Nephron (organoid): ENCODE results near the gene ALKBH7.
"Not testable (repeated sequence)": the region's sequence is repeated elsewhere in the genome, so short reads cannot be mapped to it uniquely, and the experiment has no call there.

Source experiments
- H3K27ac Mint-ChIP-seq, 3 experiments: 2 replicates each; pipeline ENCODE4 v1.8.0; 2020; ENCODE audit warnings: mixed read lengths in 3 of 3, mild to moderate bottlenecking in 2 of 3, moderate library complexity in 1 of 3
- H3K27me3 Mint-ChIP-seq: 2 replicates; pipeline ENCODE4 v1.8.0; 2021; ENCODE audit warnings: low read depth, mild to moderate bottlenecking, moderate library complexity, mixed read lengths
- H3K36me3 Mint-ChIP-seq: 2 replicates; pipeline ENCODE4 v1.8.0; 2020; ENCODE audit warnings: low read depth, mixed read lengths
- H3K4me1 Mint-ChIP-seq: 2 replicates; pipeline ENCODE4 v1.8.0; 2020; ENCODE audit warnings: mixed read lengths
- H3K4me3 Mint-ChIP-seq, 3 experiments: 2 replicates each; pipeline ENCODE4 v1.8.0; 2020; ENCODE audit warnings: mild to moderate bottlenecking in 3 of 3, mixed read lengths in 3 of 3, moderate library complexity in 2 of 3
- H3K9me3 Mint-ChIP-seq: 2 replicates; pipeline ENCODE4 v1.8.0; 2020; ENCODE audit warnings: mixed read lengths
- TF ChIP-seq, protein P1 (sequence below), 3 experiments: fragments of 200-600 bp; sonication (generic); IDR thresholded peaks; one replicate each; pipeline ENCODE4 v1.5.0; 2021; ENCODE audit warnings: antibody characterized with exemption in 3 of 3; ENCODE audit not compliant: unreplicated experiment in 3 of 3

The ALKBH7 gene

DNA sequence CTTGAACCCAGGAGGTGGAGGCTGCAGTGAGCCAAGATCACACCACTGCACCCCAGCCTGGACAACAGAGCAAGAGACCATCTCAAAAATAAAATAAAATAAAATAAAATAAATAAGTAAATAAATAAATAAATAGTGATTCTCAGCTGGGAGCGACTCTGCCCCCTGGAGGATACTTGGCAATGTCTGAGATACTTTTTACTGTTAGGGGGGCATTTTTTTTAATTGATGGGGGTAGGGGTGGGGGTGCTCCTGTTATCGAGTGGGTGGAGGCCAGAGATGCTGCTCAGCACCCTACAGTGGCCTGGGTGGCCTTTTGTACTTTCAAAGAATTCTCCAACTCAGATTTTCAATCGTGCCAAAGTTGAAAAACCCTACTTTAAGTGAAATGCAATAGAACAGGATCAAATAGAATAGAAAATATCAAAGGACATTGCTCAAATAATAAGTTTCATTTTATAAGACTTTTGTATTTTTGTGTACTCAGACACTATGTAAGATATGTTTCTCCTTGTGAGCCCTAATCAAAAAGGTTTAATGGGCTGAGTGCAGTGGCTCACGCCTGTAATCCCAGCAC lies 18.4 kb upstream of the ALKBH7 start:
- H3K4me1 Mint-ChIP-seq: peaks cover 8% of the 10 kb centered on the region
- H3K27ac Mint-ChIP-seq: no peak overlapping the region
- H3K9me3 Mint-ChIP-seq: peaks cover 3% of the 10 kb centered on the region
- no peaks in the 10 kb centered on the region for H3K27me3 Mint-ChIP-seq
- TF ChIP-seq, protein P1, sequence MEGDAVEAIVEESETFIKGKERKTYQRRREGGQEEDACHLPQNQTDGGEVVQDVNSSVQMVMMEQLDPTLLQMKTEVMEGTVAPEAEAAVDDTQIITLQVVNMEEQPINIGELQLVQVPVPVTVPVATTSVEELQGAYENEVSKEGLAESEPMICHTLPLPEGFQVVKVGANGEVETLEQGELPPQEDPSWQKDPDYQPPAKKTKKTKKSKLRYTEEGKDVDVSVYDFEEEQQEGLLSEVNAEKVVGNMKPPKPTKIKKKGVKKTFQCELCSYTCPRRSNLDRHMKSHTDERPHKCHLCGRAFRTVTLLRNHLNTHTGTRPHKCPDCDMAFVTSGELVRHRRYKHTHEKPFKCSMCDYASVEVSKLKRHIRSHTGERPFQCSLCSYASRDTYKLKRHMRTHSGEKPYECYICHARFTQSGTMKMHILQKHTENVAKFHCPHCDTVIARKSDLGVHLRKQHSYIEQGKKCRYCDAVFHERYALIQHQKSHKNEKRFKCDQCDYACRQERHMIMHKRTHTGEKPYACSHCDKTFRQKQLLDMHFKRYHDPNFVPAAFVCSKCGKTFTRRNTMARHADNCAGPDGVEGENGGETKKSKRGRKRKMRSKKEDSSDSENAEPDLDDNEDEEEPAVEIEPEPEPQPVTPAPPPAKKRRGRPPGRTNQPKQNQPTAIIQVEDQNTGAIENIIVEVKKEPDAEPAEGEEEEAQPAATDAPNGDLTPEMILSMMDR (IDR thresholded peaks at IDR 0.05; ENCODE audit: unreplicated experiment in 3 of 3): peak; percentile 40 to 47 (median 46)
- H3K4me3 Mint-ChIP-seq: no peak overlapping the region
- no peaks in the 10 kb centered on the region for H3K36me3 Mint-ChIP-seq

DNA sequence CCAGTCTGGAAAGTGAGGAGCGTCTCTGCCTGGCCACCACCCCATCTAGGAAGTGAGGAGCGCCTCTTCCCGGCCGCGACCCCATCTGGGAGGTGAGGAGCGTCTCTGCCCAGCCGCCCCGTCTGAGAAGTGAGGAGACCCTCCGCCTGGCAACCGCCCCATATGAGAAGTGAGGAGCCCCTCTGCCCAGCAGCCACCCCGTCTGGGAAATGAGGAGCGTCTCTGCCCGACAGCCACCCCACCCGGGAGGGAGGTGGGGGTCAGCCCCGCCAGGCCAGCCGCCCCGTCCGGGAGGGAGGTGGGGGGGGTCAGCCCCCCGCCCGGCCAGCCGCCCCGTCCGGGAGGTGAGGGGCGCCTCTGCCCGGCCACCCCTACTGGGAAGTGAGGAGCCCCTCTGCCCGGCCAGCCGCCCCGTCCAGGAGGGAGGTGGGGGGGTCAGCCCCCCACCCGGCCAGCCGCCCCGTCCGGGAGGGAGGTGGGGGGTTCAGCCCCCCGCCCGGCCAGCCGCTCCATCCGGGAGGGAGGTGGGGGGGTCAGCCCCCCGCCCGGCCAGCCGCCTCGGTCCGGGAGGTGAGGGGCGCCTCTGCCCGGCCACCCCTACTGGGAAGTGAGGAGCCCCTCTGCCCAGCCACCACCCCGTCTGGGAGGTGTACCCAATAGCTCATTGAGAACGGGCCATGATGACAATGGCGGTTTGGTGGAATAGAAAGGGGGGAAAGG lies 17.1 kb upstream of the ALKBH7 start:
- H3K9me3 Mint-ChIP-seq, H3K27me3 Mint-ChIP-seq, H3K27ac Mint-ChIP-seq, H3K36me3 Mint-ChIP-seq, H3K4me3 Mint-ChIP-seq: not testable (repeated sequence)
- H3K4me1 Mint-ChIP-seq: peaks cover 15% of the 10 kb centered on the region

DNA sequence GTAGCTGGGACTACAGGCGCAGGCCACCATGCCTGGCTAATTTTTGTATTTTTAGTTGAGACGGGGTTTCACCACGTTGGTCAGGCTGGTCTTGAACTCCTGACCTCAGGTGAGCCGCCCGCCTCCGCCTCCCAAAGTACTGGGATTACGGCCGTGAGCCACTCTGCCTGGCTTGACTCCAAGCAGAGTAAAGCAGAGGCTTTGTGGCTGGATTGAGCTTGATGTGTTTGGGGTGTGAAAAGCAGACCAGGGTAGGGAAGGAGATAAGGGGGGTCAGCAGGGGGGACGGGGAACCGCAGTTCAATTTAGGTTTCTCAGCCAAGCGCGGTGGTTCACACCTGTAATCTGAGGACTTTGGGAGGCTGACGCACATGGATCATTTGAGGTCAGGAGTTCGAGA lies 15.4 kb upstream of the ALKBH7 start:
- H3K27me3 Mint-ChIP-seq: peaks cover 3% of the 10 kb centered on the region
- TF ChIP-seq, protein P1 (IDR thresholded peaks at IDR 0.05; ENCODE audit: unreplicated experiment in 3 of 3): no peak
- no peak overlapping the region for H3K4me3 Mint-ChIP-seq
- H3K36me3 Mint-ChIP-seq: no peaks in the 10 kb centered on the region
- H3K27ac Mint-ChIP-seq: peak overlapping the region in 1 of 3 experiments; percentile 68
- H3K4me1 Mint-ChIP-seq: peaks cover 16% of the 10 kb centered on the region
- peaks cover under 1% of the 10 kb centered on the region for H3K9me3 Mint-ChIP-seq

DNA sequence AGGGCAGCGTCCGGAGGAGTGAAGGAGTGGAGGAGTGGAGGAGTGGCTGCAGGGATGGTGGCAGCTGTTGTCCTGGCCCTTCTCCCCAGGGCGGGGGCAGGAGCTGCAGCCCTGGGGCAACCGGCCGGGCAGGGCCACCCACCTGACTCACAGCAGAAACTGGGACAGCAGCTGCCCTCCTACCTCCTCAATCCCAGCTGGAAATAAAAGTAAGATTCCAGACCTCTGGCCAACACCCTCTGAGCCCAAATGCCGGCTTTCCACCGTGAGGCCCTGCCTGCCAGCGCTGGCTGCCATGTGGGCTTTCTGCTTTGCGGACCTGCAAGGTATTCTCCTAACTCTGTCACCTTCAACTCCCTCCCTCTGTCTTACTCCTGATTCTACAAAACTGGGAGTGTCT lies 14.6 kb upstream of the ALKBH7 start:
- Mint-ChIP-seq H3K4me1 (peaks cover 20% of the 10 kb centered on the region), H3K36me3 (no peaks in the 10 kb centered on the region), H3K9me3 (no peaks in the 10 kb centered on the region), H3K4me3 (peak overlapping the region; percentile 14 to 41 (median 41)), H3K27me3 (peaks cover 3% of the 10 kb centered on the region), H3K27ac (peak overlapping the region; percentile 5 to 79 (median 68))
- TF ChIP-seq, protein P1 (IDR thresholded peaks at IDR 0.05; ENCODE audit: unreplicated experiment in 3 of 3): no peak

DNA sequence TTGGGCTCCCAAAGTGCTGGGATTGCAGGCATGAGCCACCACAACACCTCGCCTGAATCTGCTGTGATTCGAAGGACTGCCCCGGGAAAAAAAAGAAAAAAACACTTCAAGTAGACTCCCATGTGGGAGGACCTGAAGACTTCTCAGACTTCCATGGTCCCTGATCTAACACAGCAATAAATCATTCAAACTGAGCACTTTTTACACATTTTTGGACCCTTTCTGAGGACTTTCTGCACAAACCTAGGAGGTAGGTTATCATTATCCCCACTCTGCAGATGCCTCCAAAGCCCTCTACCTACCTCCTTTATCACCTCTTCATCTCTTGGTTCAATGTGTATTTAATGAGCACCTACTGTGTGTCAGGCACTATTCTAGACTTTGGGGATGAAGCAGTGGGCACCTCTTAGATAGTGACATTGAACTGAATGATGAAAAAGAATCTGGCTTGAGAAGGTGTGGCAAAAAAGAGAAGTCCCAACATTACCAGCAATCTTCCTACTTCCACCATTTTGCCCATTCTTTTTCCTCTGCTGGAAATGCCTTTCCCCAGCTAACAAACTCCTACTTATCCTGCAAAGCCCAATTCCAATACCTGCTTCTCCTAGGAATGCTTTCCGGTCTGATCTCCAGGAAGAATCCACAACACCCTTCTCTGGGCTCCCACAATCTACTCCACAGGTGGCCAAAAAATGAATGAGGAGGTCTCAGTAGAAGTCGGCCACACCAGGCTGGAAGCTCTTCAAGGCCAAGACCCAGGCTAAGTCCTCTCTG lies 12.8 kb upstream of the ALKBH7 start:
- peaks cover 10% of the 10 kb centered on the region for H3K36me3 Mint-ChIP-seq
- H3K9me3 Mint-ChIP-seq: no peaks in the 10 kb centered on the region
- TF ChIP-seq, protein P1 (IDR thresholded peaks at IDR 0.05; ENCODE audit: unreplicated experiment in 3 of 3): no peak
- H3K4me1 Mint-ChIP-seq: peaks cover 20% of the 10 kb centered on the region
- peak overlapping the region in 1 of 3 experiments; percentile 56 for H3K27ac Mint-ChIP-seq
- H3K27me3 Mint-ChIP-seq: peaks cover 3% of the 10 kb centered on the region
- peak overlapping the region; percentile 16 to 48 (median 21) for H3K4me3 Mint-ChIP-seq

DNA sequence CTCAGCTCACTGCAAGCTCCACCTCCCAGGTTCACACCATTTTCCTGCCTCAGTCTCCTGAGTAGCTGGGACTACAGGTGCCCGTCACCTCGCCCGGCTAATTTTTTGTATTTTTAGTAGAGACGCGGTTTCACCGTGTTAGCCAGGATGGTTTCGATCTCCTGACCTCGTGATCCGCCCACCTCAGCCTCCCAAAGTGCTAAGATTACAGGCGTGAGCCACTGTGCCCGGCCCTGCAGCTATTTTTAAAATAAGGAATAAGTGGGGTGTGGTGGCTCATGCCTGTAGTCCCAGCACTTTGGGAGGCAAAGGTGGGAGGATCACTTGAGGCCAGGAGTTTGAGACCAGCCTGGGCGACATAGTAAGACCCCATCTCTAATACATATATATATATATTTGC lies 12.1 kb upstream of the ALKBH7 start:
- not testable (repeated sequence) for H3K9me3 Mint-ChIP-seq, H3K27ac Mint-ChIP-seq, H3K27me3 Mint-ChIP-seq
- Mint-ChIP-seq H3K4me1 (peaks cover 20% of the 10 kb centered on the region), H3K4me3 (peak overlapping the region; percentile 46 to 93 (median 89)), H3K36me3 (peaks cover 17% of the 10 kb centered on the region)

DNA sequence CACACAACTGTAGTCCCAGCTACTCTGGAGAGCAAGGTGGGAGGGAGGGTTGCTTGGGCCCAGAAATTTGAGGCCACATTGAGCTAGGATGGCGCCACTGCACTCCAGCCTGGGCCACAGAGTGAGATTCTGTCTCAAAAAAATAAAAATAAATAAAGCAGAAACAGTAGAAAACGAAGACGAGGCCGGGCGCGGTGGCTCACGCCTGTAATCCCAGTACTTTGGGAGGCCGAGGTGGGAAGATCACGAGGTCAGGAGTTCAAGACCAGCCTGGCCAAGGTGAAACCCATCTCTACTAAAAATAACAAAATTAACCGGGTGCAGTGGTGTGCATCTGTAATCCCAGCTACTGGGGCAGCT lies 11.8 kb upstream of the ALKBH7 start:
- Mint-ChIP-seq H3K4me1 (peaks cover 20% of the 10 kb centered on the region), H3K4me3 (peak overlapping the region; percentile 89 to 94 (median 93)), H3K36me3 (peaks cover 20% of the 10 kb centered on the region), H3K27ac (peak overlapping the region in 1 of 3 experiments; percentile 94)
- not testable (repeated sequence) for H3K27me3 Mint-ChIP-seq, H3K9me3 Mint-ChIP-seq
